NCI-H2081 treated with DMSO at 0.1 percent for 48 hours (cell line): Measurements from ENCODE around the gene EIF4A3.

Source experiments
- DNase-seq: peaks from one replicate; lab custom pipeline; 2025; lab: John Stamatoyannopoulos, UW

The EIF4A3 gene

DNA sequence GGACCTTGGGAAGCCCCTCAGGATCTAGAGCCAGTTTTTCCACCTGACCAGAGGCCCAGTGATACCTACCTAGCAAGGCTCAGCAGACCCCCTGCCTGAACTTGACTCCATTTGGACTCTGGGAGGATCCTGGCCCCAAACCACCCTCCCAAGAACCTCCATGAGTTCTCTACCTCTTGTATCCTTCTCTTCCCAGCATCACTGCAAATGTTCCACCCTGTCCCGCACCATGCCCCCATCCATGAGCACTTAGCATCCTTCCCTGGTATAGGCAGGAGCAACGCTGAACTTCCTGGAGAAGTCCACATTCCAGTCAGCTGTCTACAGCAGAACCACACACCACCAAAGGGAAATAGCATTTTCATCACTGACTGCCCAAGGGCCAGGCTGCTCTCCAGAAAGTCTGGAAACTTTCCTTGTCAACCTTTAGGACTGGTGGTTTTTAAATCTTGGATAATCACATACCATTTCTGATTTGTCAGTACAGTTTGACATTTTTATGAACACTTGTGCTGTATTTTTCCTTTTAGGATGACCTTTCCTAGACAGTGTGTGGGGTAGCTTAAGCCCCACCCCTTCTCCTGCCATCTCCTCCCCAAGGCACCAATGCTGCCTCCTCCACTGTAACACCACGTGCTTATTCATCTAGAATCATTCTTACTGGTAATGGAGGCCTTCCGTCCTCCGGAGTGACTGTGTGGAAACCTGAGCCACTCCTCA is 13.9 kb downstream of the EIF4A3 start:
- no peak for DNase-seq

GRCh38 chr17:80130992-80131391 is 15.9 kb downstream of the EIF4A3 start:
- no peak for DNase-seq

GRCh38 chr17:80129006-80129565 is 17.8 kb downstream of the EIF4A3 start:
- DNase-seq, result no peak

DNA sequence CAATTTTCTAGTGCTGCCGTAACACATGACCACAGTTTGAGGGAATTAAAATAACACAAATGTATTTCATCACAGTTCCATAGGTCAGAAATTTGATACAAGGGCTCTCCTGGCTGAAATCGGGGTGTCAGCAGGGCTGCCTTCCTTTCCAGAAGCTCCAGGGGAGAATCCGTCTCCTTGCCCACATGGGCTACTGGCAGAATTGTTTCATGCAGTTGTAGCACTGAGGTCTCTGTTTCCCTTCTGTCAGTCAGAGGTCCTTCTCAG is 20.5 kb downstream of the EIF4A3 start:
- DNase-seq, result no peak

DNA sequence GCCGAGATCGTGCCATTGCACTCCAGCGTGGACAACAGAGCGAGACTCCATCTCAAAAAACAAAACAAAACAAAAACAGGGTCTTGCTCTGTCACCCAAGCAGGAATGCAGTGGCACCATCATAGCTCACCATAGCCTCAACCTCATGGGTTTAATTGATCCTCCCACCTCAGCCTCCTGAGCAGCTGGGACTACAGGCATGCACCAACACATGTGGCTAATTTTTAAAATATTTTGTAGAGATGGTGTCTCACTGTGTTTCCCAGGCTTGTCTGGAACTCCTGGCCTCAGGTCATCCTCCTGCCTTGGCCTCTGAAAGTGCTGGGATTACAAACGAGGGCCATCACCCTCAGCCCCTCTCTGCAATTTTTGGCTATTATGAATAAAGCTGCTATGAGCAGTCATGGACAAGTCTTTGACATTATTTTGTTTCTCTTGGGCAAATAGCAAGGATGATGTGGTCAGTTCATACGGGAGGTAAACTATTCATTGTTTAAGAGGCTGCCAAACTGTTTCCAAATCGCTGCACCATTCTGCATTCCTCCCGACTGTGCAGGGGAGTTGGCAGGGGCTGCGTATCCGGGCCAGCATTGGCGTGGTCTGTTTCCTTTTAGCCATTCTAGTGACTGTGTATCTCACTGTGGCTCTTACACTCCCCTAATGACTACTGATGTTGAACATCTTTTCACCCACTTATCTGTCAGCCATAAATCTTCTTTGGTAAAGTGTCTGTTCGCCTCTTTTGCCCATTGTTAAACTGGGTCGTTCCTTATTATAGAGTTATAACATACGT is 21.1 kb downstream of the EIF4A3 start:
- no peak for DNase-seq

DNA sequence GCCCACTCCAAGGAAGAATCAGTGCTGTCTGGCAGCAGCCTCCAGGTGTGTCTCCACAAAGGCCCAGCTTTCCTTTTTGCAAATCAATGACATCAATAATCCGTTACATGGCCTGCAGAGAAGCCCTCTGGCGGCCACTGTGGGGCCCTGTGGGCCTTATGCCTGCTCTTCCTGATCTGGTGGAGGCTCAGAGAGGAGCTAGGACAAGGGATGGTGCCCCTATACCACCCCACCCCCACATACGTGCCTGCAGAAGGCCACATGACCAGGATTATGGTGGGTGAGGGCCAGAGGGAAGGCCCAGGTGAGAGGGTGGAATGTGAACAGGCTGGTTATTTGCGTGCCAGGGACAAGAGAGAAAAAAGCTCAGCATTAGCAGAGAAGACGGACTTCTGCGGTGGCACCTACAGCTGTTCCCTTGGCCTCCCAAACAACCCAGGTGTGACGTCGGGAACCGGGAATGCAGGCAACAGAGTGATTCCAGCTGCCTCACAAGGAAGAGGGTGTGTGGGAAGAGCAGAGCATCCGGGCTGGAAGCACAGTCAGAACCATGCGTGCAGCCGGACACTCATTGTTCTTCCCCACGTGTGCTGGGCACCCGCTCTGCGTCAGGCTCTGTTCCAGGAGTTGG is 22.5 kb downstream of the EIF4A3 start:
- no peak for DNase-seq

DNA sequence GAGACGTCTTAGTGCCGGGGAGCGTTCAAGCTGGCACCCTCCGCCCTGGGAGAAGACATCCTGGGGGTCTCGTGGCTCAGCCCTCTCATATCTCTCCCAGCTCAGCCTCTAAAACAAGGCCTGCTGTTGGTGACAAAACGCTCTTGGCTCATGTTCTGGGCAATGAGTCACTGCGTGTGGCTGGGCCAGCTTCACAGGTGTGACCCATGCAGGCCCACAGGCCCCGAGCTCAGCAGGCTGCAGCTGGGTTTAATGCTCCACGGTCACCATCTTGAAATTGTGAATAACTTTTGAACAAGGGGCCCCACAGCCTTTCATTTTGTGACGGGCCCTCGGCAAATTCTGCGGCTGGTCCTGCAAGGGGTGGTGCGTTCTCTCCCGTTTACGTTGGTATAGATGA is 23.1 kb downstream of the EIF4A3 start:
- no peak for DNase-seq

GRCh38 chr17:80122926-80123505 is 23.9 kb downstream of the EIF4A3 start:
- no peak for DNase-seq

GRCh38 chr17:80122026-80122575 is 24.8 kb downstream of the EIF4A3 start:
- DNase-seq, result no peak

GRCh38 chr17:80119839-80120238 is 27.1 kb downstream of the EIF4A3 start:
- DNase-seq, result no peak

- no peak for DNase-seq
Measured at GRCh38 chr17:80119271-80119791, 27.6 kb downstream of the EIF4A3 start.

DNA sequence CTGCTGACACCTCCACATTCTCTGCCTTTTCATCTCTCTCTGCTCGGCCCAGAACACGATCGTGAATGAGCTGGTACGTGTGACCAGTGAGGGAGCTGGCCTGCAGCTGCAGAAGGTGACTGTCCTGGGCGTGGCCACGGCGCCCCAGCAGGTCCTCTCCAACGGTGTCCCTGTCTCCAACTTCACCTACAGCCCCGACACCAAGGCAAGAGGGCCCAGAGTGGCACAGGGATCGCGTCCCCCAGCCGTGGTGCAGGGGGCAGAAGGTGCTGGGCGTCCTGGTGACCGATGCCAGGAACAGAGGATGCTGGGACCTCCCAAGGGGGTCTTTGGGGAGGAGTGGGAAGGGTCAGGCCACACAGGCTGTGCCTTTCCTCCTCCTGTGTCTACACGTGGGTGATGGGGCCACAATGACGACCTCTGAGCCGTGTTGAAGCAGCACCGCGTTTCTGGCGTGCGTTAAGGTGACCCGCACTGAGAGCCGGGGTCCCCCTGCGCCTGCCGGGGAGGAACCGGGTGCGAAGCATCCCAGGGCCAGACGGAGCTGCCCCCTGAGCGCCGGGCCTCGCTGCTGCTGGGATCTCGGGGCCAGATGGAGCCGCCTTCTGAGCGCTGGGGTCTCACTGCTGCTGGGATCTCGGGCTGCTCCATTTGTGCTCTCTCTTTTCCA is 28.2 kb downstream of the EIF4A3 start:
- no peak for DNase-seq

DNA sequence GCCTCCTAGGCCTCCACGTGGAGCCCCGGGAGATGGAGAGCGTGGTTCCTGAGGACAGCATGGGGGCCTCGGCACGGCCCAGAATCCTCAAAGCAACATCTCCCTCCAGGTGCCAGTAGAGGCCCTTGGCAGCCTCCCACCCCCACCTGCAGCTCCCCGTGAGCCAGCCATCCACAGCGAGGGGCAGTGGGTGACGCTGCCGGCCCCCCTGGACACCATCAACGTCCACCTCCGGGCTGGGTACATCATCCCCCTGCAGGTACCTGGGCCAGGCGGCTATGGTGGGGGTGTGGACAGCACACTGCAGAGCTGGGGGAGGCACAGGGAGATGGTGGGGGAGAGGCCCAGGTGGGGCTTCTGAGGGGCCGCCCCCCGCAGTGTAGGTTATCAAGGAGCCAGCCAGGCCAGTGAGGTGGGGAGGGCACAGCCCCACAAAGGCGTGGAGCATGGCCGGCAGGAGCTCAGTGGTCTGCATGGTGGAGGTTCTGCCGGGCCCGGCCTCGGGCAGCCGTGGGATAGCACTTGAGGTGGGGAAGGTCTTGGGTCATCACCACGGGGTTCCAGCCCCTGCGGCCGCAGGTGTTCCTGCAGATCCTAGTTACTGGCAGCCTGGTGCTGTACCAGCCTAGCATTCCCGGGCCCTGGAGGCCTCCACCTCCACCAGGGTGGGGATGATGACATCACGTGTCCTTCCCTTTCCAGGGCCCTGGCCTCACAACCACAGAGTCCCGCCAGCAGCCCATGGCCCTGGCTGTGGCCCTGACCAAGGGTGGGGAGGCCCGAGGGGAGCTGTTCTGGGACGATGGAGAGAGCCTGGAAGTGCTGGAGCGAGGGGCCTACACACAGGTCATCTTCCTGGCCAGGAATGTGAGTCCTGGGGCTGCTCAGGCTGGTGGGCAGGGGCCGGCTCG is 29.2 kb downstream of the EIF4A3 start:
- DNase-seq, result no peak

GRCh38 chr17:80116921-80117380 is 30.0 kb downstream of the EIF4A3 start:
- DNase-seq, result no peak

DNA sequence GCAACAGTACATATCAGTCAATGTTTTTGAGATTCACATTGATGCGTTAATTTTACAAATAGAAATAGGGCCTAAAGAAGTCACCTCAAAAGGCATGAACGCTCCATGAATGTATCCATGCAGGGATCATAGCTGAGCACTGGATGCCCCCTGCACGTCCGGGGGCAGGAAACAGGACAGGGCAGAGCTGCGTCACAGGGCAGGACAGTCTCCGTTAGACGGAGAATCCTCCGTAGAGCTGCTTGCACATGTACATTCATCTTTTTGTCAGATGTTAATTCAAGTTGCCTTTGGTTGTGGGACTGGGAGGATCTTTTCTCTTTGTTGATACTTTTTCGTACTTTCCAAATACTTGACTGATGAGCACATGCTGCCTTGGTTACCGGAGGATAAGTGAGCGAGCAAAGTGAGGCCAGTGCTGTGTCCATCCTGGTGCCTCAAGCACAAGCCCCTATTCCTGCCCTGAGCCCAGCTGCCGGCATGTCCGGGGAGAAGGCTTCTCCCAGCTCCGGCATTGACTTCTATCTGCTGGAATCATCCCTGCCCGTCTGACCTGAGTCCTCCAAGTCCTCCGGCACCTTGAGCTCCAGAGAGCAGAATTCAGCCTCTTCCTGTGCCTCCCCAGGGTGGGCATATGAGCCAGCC is 30.5 kb downstream of the EIF4A3 start:
- DNase-seq, result no peak

DNA sequence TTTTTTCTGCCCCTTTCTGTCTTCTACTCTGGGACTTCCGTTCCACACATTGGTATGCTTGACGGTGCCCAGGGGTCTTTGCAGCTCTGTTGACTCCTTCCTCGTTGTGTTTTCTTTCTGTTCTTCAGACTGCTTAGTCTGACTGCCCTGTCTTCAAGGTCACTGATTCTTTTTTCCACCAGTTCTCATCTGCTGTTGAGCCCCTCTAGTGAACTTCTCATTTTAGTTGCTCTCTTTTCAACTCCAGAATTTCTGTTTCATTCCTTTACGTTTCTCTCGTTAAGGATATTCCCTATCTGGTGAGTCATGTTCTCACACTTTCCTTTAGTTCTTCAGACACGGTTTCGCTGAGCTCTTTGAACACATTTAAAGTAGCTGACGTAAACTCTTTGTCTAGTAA is 31.8 kb downstream of the EIF4A3 start:
- DNase-seq, result no peak

- DNase-seq, result no peak
Measured at GRCh38 chr17:80114758-80115157, 32.2 kb downstream of the EIF4A3 start.

GRCh38 chr17:80113033-80113484 is 33.9 kb downstream of the EIF4A3 start:
- no peak for DNase-seq

GRCh38 chr17:80112471-80113032 is 34.4 kb downstream of the EIF4A3 start:
- DNase-seq, result no peak
